HG02642 (cell line): Measurements from ENCODE around the gene PLK5.

Experiments
- ATAC-seq: cut with Tn5 transposase; IDR thresholded peaks from one replicate; pipeline ENCODE4 v1.9.1; 2021; ENCODE audit warnings: mild to moderate bottlenecking; ENCODE audit not compliant: unreplicated experiment, poor library complexity

PLK5 gene

DNA sequence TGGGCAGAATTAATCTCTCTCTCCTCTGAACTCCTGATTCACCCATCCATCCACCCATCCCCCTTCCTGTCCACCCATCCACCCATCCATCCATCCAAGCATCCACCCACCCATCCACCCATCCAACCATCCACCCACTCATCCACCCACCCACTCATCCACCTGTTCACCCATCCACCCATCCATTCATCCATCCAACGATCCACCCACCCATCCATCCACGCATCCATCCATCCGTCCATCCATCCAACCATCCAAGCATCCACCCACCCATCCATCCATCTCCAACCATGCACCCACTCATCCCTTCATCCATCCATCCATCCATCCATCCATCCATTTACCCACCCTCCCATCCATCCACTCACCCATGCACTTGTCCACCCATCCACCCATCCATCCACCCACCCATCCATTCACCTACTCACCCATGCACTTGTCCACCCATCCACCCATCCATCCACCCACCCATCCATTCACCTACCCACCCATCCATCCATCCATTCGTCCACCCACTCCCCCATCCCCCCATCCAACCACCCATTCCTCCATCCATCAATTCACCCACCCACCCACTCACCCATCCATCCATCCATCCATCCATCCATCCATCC, 25.6 kb downstream of the PLK5 start:
- no peak for ATAC-seq

DNA sequence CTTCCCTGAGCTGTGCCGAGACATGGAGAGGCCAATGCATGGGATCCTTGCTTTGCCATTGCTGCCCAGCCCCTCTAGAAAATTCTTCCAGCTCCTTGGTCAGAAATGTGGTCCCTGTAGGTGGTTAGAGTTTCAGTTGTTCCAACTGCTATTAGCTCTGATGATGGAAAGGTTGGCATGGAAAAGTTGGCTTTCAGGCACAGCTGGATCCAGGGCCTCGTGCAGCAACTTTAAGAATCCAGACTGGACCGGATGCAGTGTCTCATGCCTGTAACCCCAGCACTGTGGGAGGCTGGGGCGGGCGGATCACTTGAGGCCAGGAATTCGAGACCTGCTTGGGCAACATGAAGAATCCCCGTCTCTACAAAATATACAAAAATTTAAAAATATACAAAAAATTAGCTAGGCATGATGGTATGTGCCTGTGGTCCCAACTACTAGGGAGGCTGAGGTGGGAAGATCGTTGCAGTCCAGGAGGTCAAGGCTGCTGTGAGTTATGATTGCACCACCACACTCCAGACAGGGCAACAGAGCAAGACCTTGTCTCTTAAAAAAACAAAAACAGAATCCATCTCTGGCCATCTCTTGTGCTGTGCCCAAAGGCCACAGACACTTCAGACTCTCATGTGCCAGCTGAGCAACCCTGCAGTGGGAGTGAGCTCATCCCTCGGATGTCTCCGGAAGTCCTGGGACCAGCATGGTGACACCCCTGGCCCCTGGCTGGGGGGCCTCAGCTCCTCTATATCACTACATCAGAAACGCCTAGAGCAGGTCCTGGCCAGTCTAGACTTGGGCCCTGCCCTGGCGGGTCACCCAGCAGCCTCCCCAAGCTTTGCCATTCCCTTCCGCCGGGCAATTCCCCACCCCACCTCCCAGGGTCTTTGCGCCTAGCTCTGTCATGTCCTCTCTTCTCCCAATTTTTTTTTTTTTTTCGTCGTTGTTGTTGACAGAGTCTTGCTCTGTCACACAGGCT, 27.5 kb downstream of the PLK5 start:
- no peak for ATAC-seq

DNA sequence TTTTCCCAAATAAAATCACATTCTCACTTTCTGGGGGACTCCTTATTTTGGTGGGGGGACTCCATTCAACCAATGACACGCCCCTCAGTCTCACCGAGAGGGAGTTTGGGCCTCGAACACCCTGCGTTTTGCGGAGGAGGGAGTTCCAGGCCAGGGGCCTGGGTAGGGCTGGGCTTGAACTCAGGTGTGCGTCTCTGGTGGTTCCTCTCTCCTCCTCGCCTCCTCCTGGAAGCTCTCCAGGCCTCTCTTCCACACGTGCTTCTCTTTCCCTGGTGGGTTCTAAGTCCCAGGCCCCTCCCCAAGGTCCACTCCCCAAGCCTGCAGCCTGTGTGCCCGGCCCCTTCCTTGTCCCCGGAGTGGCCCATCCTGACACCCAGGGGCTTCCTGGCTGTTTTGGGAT, 29.5 kb downstream of the PLK5 start:
- ATAC-seq = no peak

DNA sequence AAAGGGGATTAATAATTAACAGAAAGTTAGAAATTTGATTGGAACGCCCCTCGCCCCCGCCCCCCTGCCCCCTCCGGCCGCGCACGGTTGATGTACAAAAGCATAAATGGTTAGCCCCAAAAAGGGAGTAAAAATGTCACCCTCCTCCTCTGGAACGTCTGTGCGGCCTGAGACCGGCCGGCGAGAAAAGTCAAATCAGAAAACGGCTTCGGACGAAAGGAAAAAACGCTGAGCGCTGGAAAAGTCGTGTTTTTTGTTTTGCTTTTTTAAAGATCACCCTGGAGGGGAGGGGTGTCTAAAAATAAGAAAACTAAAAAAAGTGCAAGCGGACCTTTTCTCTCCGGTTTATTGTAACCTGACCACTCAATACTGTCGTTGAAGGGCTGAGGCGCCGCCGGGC, 31.1 kb downstream of the PLK5 start:
- ATAC-seq = no peak

DNA sequence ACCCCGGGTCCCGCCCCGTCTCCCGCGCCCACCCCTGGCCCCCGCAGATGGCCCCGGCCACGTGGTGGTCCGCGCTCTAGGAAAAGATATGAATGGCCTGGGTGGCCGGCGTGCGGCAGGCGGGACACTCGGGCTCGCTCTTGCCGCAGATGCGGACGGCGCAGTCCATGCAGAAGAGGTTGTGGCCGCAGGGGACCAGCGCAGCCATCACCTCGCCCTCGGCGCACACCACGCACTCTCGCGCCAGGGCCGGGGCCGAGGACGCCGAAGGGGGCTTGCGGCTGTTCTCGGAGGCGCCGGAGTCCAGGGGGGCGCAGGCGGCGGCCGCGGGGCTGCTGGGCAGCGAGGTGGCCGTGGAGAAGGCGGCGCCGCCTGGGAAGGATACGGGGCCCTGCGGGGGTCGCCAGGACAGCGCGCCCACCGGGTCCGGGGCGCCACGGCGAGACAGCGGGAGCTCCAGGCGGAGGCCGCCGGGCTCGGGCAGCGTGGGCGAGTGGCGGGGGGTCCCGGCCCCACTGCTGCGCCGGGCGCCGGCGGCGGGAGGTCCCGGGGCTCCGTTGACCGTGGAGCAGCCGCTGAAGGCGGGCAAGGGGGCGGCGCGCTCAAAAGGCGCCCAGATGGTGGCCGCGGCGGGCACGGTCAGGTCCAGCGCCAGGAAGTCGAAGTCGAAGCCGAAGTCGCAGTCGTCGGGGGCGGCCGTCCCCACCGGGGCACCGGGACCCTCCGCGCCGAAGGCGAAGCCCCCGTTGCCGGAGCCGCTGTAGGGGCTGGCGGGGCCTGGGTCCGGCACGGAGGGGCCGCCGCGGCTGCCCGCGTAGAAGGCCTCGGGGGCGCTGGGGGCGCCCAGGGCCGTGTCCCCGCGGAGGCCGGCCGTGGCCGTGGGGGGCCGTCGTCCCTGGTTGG, 31.9 kb downstream of the PLK5 start:
- no peak for ATAC-seq

DNA sequence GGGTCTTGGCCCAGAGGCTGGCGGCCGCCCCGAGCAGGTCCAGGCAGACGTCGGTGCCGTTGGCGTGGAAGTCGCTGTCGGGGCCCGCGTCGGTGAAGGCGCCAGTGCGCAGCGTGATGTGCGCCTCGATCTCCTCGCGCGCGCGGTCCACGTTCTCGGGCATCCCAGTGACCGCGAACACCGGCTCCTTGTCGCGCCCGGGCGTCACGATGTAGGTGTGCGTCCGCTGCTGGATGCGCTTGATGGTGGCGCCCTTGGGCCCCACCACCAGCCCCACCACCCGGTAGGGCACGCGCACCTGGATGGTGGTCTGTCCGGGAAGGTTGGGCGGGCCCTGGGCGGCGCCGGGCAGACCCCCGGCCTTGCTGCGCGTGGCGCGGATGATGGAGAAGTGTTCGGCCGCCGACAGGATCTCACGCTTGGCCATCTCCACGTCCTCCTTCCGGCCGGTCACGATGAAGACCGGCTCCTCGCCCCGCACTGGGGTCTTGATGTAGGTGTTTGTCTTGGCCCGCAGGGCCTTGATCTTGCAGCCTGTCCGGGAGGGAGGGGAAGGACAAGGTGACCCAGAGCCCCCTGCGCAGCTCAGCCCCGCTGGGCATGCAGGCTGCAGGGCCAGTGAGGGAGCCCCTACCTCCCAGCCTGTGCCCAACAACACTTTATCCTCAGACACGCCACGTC, 32.7 kb downstream of the PLK5 start:
- ATAC-seq = no peak

DNA sequence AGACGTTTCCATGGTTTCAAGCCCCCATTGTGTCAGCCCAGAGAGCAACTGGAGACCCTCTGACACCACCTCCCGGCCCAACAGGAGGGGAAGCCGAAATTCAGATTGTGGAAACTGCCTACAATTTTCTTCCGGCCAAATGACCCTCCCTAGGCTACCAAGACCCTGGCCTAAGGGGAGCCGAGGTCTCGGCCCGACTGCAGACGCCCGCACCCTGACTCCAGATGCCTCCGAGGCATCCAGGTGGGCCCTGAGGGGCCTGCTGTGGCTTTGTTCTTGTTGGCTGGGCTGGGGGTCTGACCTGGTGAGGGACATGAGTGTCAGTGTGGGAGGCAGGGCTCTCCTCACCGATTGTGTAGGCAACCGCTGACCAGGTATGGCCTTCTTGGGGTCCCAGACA, 34.7 kb downstream of the PLK5 start:
- no peak for ATAC-seq

DNA sequence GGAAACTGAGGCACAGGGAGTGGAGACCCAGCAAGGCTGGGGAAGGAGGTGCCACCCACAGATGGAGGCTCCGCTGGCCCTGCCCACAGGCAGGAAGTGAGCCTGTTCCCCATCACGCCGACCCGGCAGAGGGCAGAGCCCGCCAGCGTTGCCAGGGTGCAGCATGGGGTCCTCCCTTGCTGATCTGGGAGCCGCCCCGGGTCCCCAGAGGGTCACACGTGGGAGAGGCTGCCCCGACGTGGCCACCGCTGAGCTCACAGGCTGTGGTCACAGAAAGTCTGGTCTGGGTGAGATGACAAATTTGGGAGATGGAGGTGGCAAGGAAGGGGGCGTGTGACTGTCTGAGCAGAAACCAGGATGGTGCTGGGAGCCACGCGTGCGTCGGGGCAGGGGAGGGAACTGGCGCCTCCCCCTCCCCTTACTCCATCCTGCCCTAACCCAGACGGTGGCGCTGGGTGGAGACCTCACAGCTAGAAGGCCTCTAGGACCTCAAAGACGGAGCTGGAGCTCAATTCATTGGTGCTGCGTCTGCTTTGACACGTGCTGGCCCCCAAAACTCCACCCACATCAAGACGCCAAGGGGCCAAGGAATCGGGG, 36.5 kb downstream of the PLK5 start:
- ATAC-seq = no peak

DNA sequence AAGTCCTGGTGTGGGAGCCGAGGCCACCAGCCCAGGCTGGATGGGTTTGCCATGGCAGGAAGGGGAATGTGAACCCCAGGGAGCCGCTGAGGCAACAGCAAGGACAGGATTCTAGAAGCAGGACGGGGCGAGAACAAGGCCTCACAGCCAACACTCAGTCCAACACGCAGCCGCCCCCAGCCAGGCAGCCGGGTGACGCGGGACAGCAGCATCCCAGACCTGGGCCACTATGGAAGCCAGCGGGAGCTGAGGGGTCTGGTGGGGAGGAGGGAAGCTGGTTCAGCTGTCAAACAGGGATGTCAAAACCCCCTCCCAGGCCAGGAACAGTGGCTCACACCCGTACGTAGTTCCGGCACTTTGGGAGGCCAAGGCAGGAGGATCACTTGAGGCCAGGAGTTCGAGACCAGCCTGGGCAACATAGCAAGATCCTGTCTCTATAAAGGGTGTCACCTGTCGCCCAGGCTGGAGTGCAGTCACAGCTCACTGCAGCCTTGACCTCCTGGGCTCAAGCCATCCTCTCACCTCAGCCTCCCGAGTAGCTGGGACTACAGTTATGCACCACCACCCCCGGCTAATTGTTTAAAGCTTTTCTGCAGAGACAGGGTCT, 37.5 kb downstream of the PLK5 start:
- ATAC-seq = no peak

DNA sequence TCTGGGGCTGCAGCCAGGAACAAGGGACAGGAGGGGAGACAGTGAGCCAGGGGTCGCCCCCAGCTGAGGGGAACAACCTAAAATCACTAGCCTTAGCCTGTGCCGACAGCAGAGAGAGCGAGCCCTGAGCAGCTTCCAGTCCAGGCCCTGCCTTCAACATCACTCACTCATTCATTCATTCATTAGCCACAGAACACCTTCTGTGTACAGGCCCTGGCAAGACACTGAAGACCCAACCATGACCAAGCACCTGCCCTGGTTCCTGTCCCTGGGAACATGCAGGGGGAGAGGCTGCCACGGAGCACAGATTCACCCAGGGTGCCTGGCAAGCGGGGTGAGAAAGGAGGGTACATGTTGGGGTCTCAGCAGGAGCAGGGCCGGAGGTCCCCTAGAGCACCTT, 39.4 kb downstream of the PLK5 start:
- ATAC-seq = no peak

DNA sequence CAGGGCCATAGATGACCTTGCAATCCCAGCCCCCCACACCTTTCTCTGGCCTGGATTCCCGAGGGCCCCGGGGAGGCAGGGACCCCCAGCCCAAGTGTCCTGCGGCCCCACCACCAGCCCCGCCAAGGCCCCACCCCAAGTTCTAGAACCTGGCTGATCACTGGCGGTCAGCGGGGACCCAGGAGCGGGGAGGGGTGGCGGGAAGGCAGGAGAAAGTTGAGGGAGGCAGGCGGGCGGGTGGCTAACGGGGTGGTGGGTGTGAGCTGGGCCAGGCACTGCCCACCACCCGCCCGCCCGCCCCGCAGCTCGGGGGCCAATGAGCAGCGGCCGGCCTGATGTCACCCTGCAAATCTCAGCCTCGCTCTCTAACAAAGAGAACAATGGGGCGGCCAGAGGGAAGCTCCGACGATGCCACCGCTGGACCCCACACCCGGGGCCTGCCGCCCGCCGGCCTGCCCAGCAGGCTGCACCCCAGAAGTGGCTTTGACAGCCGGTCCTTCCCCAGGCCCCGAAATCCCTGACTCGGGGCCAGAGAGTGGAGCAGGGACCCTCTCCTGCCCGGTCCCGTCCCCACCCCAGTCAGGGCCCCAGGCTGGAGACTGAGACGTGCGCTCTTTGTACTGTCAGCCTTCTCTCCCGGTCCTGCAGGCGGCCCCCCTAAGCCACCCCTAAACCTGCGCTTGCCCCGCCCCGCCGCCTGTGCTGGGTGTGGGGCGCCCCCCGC, 42.7 kb downstream of the PLK5 start:
- ATAC-seq = no peak

DNA sequence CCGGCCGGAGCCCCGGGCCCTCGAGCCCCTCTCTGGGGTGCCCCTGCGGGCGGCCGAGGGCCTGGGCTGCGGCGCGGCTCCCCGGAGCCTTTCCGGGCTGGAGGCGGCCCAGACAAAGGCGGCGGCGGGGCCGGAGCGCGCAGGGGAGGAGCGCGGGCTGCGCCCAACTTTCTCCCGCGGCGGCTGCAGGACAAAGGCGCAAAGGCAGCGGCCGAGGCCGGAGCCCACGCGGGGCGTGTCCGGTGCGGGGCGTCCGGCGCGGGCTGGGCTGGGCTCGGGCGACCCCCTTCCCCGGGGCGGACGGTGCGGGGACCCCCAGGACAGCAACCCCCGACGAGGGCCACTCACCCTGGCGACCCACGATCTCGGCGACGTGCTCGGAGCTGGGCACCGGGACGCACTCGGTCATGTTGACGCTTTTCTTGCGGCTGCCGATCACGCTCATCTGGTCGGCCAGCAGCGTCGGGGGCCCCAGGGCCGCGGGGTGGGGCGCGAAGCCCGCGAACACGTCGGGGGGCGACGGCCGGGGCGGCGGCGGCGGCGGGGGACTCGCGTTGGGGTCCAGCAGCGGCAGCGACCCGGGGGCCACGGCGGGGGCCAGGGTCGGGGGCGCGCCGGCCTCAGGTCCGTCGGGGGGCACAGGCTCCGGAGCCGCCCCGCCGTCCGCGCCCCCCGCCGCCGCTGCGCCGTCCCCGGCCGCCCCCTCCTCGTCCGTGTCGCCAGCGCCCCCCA, 43.4 kb downstream of the PLK5 start:
- ATAC-seq = no peak

DNA sequence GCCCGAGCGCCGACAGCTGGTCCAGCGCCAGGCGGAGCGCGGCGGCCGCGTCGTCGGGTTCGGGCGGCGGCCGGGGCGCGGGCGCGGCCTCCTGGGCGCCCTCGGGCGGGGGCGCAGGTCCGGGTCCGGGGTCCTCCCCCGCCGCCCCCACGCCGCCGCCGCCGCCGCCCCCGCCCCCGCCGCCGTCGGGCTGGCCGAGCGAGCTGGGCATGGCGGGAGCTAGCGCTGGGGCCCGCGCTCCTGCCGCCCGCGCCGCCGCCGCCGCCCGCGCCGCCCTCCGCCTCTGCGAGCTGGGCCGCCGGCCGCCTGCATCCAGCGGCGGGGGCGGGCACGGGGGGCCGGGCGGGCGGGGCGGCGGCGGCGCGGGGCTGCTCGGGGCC, 44.0 kb downstream of the PLK5 start:
- peak; percentile 3 for ATAC-seq

DNA sequence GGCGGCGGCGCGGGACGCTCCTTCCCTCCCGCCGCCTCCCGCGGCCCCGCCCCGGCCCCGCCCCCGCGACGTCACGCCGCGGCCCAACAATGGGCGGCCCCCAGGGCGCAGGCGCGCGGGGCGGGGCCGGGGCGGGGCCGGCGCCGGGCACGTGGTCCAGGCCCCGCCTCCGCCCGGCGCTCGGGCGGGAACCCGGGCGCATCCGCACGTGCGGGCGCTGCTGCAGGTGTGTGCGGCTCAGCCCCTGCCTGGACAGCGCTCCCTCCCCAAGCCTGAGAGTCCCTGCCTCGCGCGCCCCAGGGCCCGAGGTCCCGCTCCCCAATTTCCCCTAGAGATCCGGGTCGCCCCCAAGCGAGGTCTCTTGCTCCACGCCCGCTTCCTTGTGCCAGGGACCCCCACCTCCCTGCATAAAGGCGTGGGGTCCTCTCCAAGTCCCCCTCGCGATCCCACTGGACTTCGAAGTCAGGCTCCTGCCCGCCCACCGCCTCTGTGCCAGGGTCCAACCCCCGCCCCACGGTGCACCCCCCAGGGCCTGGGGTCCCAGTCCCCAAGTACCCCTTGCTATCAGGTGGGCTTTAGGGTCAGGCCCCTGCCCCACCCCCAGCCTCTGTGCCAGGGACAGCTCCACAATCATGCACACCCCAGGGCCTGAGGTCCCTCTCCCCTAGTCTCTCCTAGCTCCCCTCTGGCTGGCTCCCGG, 44.6 kb downstream of the PLK5 start, which contains the start of gene MEX3D:
MEX3D (minus strand) TSS at position 6 of the 700 bp plus-strand sequence. CDS start 267 bp downstream, outside the sequence.
- ATAC-seq = peak; percentile 66

DNA sequence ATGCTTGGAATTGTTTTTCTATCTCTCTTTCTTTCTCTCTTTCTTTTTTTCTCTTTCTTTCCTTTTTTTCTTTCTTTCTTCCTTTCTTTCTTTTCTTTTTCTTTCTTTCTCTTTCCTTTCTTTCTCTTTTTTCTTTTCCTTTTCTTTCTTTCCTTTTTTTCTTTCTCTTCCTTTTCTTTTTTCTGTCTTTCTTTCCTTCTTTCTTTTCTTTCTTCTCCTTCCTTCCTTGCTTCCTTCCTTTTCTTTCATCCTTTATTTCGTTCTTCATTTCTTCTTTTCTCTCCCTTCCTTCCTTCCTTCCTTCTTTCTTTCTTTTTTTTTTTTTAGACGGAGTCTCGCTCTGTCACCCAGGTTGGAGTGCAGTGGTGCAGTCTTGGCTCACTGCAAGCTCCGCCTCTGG, 46.1 kb downstream of the PLK5 start:
- ATAC-seq = no peak

DNA sequence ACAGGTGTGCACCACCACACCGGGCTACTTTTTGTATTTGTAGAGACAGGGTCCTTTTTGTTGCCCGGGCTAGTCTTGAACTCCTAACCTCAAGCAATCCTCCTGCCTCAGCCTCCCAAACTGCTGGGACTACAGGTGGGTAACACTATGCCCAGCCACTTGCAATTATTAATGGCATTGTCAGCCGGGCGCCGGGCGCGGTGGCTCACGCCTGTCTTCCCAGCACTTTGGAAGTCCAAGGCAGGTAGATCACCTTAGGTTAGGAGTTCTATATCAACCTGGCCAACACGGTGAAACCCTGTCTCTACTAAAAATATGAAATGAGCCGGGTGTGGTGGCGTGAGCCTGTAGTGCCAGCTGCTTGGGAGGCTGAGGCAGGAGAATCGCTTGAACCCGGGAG, 47.0 kb downstream of the PLK5 start:
- ATAC-seq = no peak

DNA sequence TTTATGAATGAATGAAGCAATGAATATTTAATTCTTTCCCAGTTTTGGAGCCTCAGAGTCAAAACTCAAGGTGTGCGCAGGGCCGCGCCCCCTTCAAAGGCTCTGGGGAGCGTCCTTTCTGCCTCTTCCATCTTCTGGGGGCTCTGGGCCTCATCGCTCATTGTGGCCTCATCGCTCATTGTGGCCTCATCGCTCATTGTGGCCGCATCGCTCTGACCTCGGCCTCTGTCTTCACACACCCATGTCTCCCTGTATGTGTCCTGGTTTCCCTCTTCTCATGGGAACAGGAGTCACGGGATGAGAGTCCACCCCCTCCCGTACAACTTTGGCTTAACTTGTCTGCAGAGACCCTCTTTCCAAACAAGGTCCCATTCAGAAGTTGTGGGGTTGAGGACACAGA, 47.5 kb downstream of the PLK5 start:
- no peak for ATAC-seq
